H1 (cell line): ENCODE data around the gene SLC2A13. TPM values are rescaled to one million over a fixed set of nuclear protein-coding genes. Genes with fewer than 3 reads are reported as not detected.

Source experiments
- CTBP2 ChIP-seq: IDR thresholded peaks from 2 replicates; pipeline ENCODE4 v1.7.0; 2011; ENCODE audit warnings: borderline replicate concordance, mild to moderate bottlenecking, moderate library complexity, mixed read lengths, low read length; ENCODE audit not compliant: insufficient read depth, insufficient read length
- POU5F1 ChIP-seq: IDR thresholded peaks from 2 replicates; pipeline ENCODE4 v1.6.1; 2011; ENCODE audit warnings: low read depth, mild to moderate bottlenecking, low read length, moderate library complexity
- RBBP5 ChIP-seq: IDR thresholded peaks from 2 replicates; pipeline ENCODE4 v1.7.1; 2012; ENCODE audit warnings: low read depth, mild to moderate bottlenecking, inconsistent platforms, low read length, moderate library complexity, borderline replicate concordance
- SP2 ChIP-seq: IDR thresholded peaks from 2 replicates; pipeline ENCODE4 v1.6.1; 2012; ENCODE audit warnings: mild to moderate bottlenecking, low read length, inconsistent platforms
- SUZ12 ChIP-seq: fragments of 200-600 bp; sonication (generic); IDR thresholded peaks from 2 replicates; pipeline ENCODE4 v1.6.1; 2012; ENCODE audit warnings: mild to moderate bottlenecking, inconsistent platforms, low read length, moderate library complexity, mixed read lengths
- TAF1 ChIP-seq: IDR thresholded peaks from 2 replicates; pipeline ENCODE4 v1.6.1; 2011; ENCODE audit warnings: mild to moderate bottlenecking, low read depth, low read length
- polyA plus RNA-seq, 7 experiments: library from polyadenylated mRNA; depleted of rRNA in 3 of 7; stranded (reverse) in 5 of 7; unstranded in 2 of 7; fragments of >200 nt in 5 of 7; fragments of 200-250 nt in 2 of 7; gene quantifications; 1 replicate in 5 of 7; 2 replicates in 1 of 7; 4 replicates in 1 of 7; pipeline versions ENCODE4 v1.2.1 to v1.2.3, GENCODE V29; 2011 to 2013; ENCODE audit warnings: missing spikeins in 2 of 7, mixed read lengths in 2 of 7
- total RNA-seq: library from RNA; stranded (reverse); fragmentation: NEBNext Ultra II Directional; extraction: Animal tissue kit (Norgen Biotek cat#: 25700); gene quantifications from 2 replicates; pipeline ENCODE4 v1.2.1, GENCODE V29; 2021

SLC2A13 gene
- total and polyA plus RNA-seq, 2 of the 8 experiments (the other 6 are each of a cell fraction or from before 2014, with no cell fraction given), result 2.8 to 9.6 TPM

- TF ChIP-seq SUZ12 (no peak), SP2 (no peak), TAF1 (no peak), RBBP5 (no peak), CTBP2 (no peak), POU5F1 (no peak)
- TF ChIP-seq, all 59 proteins: peak for 0
Observed at GRCh38 chr12:39835517-39836489, 270.1 kb downstream of the SLC2A13 start (continued).
